GM19328 (cell line): ENCODE data around the gene NDUFB2.
"Not testable (repeated sequence)": the region's sequence is repeated elsewhere in the genome, so short reads cannot be mapped to it uniquely, and the experiment has no call there.

Experiments
- ATAC-seq: cut with Tn5 transposase; IDR thresholded peaks from one replicate; pipeline ENCODE4 v1.9.1; 2021; ENCODE audit warnings: mild to moderate bottlenecking, moderate library complexity; ENCODE audit not compliant: unreplicated experiment

NDUFB2 gene

GRCh38 chr7:140689199-140690152 is 7.0 kb upstream of the NDUFB2 start:
- ATAC-seq, result no peak

- ATAC-seq, result no peak
These were observed 5.0 kb upstream of the NDUFB2 start for GRCh38 chr7:140691376-140692045.

- not testable (repeated sequence) for ATAC-seq
These were observed 2.7 kb upstream of the NDUFB2 start for GRCh38 chr7:140693849-140694248.

DNA sequence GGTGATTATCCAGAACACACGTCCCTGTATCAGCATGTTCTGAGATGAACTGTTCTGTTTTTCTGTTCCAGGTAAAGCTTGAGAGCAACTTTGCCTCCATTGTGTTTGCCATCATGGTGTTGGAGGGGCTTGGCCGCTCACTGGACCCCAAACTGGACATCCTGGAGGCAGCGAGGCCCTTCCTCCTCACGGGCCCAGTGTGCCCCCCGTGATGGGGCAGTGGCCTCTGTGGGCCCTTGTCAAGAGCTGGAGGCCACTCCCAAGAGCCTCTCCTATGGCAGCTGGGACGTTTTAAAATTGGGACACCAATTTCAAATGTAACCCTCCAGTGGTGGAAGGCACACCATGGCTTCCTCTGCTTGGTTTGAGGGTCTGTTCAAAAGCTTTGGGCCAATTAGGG is 1.9 kb upstream of the NDUFB2 start:
- no peak for ATAC-seq

GRCh38 chr7:140695381-140695780 is 1.1 kb upstream of the NDUFB2 start:
- no peak for ATAC-seq

- ATAC-seq, result no peak
These were observed 356 bp upstream of the NDUFB2 start for GRCh38 chr7:140696024-140696679.

DNA sequence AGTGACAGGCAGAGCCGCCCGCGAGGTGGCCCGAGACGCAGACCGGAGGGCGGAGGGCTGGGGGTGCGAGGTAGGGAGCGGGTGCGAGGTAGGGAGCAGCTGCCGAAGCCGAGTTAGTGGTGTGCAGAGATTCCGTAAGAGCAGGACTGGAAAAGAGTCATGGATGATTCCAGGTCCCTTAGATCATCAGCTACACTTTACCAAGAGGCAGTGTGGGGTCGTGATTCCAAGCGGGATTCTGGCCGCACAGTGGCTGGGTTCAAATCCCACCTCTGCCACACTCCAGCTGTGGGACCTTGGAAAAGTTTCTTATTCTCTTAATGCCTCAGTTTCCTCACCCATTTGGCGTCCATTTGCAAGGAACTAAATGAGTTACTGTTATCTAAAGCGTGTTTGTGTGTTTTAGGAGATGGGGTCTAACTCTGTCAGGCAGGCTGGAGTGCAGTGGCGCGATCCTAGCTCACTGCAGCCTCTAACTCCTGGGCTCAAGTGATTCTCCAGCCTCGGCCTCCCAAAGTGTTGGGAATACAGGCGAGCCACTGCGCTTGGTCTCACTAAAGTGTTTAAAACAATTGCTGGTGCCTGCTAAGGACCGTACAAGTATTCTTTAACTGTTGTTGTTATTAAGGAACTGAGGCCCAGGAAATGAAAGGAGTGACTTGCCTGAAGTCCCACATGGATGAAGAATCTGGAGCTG is 1.1 kb downstream of the NDUFB2 start:
- no peak for ATAC-seq

DNA sequence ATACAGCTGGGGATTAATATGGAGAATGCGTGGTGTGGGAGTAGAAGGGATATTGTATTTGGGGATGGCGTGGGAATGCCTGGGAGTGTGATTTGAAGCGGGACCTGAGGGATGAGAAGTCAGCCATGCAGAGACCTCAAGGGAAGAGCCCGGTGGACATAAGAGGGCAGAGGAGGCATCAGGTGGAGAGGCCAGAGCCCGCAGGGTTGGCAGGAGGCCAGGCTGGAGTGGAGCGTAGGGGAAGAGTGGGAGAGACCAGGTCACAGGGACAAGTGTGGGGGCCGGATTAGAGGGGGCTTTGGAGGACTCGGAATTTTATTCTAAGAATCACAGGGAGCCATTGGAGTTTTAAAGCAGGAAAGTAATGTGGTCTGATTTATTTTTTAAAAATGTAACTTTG is 2.0 kb downstream of the NDUFB2 start:
- ATAC-seq, result no peak

GRCh38 chr7:140702774-140703173 is 6.3 kb downstream of the NDUFB2 start:
- ATAC-seq, result no peak

- ATAC-seq, result no peak
These were observed 7.7 kb downstream of the NDUFB2 start for GRCh38 chr7:140704205-140704604.

DNA sequence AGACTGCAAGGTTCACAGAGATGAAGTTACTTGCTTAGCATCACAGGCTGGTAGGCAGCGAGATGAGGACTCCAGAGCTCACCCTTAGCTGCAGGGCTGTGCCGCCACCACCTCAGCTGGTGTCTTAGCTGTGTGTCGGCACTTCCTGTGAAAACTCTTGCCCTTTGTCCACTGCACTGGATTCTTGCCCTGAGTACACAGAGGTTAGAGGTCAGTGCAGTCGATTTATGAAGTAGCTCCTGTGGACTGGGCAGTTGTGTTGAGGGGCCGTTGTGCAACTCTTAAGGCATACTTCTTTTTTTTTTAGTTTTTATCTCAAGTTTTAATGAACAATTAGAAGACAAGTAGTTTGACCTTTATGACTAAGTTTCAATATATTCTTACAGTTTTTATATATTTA is 10.6 kb downstream of the NDUFB2 start:
- ATAC-seq, result no peak

GRCh38 chr7:140708764-140709163 is 12.3 kb downstream of the NDUFB2 start:
- not testable (repeated sequence) for ATAC-seq

GRCh38 chr7:140712392-140712791 is 15.9 kb downstream of the NDUFB2 start:
- ATAC-seq, result not testable (repeated sequence)

DNA sequence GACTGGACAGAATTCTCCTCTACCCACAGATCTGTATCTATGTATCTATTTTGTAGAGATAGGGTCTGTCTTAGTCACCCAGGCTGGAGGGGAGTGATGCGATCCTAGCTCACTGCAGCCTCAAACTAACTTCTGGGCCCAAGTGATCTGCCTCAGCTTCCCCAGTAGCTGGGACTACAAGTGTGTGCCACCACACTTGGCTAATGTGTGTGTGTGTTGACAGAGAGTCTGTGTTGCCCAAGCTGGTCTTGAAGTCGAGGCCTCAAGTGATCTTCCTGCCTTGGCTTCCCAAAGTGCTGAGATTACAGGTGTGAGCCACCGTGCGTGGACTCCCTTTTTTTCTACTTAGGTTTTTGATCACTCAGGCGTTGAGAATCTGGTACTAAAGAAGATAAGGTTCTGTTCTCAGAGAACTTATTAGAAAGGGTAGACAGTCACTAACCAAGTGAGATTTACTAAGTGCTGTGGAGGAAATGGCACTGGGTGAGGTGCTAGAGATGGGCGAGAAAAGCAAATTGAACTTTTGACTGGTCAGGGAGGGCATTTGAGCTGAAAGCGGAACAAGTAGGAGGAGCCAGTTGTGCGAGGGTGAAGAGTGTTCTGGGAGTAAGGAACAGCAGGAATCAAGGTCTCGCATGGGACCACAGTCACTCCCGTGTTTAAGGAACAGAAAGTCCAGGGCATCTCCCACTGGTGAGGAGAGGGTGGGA is 18.0 kb downstream of the NDUFB2 start:
- ATAC-seq, result no peak

DNA sequence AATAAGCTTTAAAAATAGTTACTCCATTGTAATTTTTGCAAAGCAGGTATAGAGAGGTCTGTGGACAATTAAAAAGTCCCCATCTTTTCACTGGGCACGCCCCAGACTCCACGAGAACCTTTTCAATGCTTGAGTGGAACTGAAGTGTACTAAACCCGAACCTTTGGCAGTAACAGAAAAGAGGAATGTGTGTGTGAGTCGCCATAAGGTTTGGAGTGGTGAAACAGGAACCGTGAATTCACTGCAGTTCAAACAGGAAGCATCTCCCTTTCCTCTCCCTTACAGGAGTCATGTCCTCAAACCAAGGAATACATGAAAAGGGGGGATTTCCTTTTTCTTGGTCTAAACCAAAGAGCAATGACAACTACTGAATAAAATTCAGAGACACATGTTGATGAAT is 23.2 kb downstream of the NDUFB2 start:
- no peak for ATAC-seq

DNA sequence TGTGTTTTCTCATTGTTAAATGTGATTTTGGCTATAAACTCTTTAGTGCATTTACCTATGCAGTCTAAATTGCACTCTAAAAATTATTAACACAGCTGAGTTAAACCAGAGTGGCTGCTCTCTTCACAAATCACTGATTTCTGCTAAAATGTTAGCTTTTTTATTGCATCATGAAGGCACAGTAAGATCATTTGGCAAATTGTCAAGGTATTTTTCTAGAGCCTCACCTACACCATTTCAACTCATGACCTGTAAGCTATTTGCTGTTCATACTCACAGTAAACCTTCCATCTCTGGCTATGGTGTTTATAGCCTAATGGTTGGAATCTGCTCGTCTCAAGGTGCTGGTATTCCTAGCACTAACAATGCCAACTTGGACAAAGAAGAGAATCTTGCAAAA is 25.7 kb downstream of the NDUFB2 start:
- no peak for ATAC-seq

GRCh38 chr7:140723006-140723405 is 26.5 kb downstream of the NDUFB2 start:
- no peak for ATAC-seq

- ATAC-seq, result no peak
These were observed 27.1 kb downstream of the NDUFB2 start for GRCh38 chr7:140723574-140723973.

- ATAC-seq, result no peak
These were observed 28.2 kb downstream of the NDUFB2 start for GRCh38 chr7:140724706-140725105.

DNA sequence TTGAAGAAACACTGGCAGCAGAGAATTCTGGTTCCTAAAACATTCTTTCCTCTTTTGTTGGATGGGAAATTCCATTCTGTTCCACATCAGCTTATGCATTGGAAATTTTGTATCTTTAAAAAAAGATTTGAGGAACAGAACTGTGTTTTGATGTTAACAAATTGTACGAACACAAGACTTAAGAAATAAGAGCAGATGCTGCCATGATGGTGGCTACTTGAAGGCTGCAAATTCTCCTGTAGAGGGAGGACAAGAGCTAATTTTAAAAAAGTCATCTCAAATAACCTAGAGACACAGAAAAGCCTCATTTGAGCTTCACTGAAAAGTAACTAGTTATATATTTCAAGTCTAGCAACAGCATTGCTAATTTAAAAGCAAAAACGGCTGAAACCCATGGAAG is 29.8 kb downstream of the NDUFB2 start:
- no peak for ATAC-seq
